ENCODE data around the gene CHID1. TPM values are rescaled to one million over a fixed set of nuclear protein-coding genes. Genes with fewer than 3 reads are reported as not detected.

Gene CHID1
- total RNA-seq, 2 donors from 2014 or later, result 64.8 to 115 TPM

GRCh38 chr11:926341-926916, 15.8 kb upstream of the CHID1 start:
- H3K27me3 Mint-ChIP-seq, result no peaks in the 10 kb centered on the region
- DNase-seq (ENCODE audit: low spot score), result no peak
- peak overlapping the region; percentile 89 for H3K4me3 Mint-ChIP-seq
- H3K36me3 Mint-ChIP-seq, result no peaks in the 10 kb centered on the region
- ATAC-seq, result no peak
- peak overlapping the region; percentile 74 to 75 for H3K27ac Mint-ChIP-seq
- peaks cover 26 to 30% of the 10 kb centered on the region in 2 donors for H3K4me1 Mint-ChIP-seq (ENCODE audit: low read depth in 2 of 2)
- H3K9me3 Mint-ChIP-seq, result no peaks in the 10 kb centered on the region

GRCh38 chr11:925496-926301, 15.1 kb upstream of the CHID1 start, which contains the start of gene AP2A2:
AP2A2 (plus strand) TSS chr11:925870; CDS start chr11:926022, 152 bp downstream.
- Mint-ChIP-seq H3K27ac (peak within 1 kb of the TSS; percentile 74 to 75), H3K4me3 (peak within 1 kb of the TSS; percentile 89), H3K36me3 (no peaks in the 10 kb centered on the region), H3K9me3 (no peaks in the 10 kb centered on the region), H3K27me3 (no peaks in the 10 kb centered on the region), H3K4me1 (ENCODE audit: low read depth in 2 of 2) (peaks cover 19 to 22% of the 10 kb centered on the region in 2 donors)
- peak; percentile 88 to 92 for ATAC-seq
- DNase-seq (ENCODE audit: low spot score), result peak; percentile 96

- H3K9me3 Mint-ChIP-seq, result no peaks in the 10 kb centered on the region
- no peak overlapping the region for H3K27ac Mint-ChIP-seq
- DNase-seq (ENCODE audit: low spot score) (no peak), ATAC-seq (no peak)
- H3K36me3 Mint-ChIP-seq, result no peaks in the 10 kb centered on the region
- peaks cover 18 to 21% of the 10 kb centered on the region in 2 donors for H3K4me1 Mint-ChIP-seq (ENCODE audit: low read depth in 2 of 2)
- H3K4me3 Mint-ChIP-seq, result no peak overlapping the region
- no peaks in the 10 kb centered on the region for H3K27me3 Mint-ChIP-seq
Measured at GRCh38 chr11:925158-925495, 14.5 kb upstream of the CHID1 start.

GRCh38 chr11:924406-925157, 14.0 kb upstream of the CHID1 start:
- DNase-seq (ENCODE audit: low spot score), result no peak
- H3K4me3 Mint-ChIP-seq, result no peak overlapping the region
- no peaks in the 10 kb centered on the region for H3K27me3 Mint-ChIP-seq

GRCh38 chr11:923691-924405, 13.2 kb upstream of the CHID1 start:
- Mint-ChIP-seq H3K4me3 (no peak overlapping the region), H3K27ac (no peak overlapping the region)
- DNase-seq (ENCODE audit: low spot score), result no peak

More at GRCh38 chr11:924406-925157, 14.0 kb upstream of the CHID1 start:
- Mint-ChIP-seq H3K9me3 (no peaks in the 10 kb centered on the region), H3K27ac (no peak overlapping the region), H3K4me1 (ENCODE audit: low read depth in 2 of 2) (peaks cover 18 to 21% of the 10 kb centered on the region in 2 donors), H3K36me3 (no peaks in the 10 kb centered on the region)
- no peak for ATAC-seq

GRCh38 chr11:921921-922678, 11.5 kb upstream of the CHID1 start:
- Mint-ChIP-seq H3K4me3 (no peak overlapping the region), H3K9me3 (no peaks in the 10 kb centered on the region), H3K36me3 (no peaks in the 10 kb centered on the region), H3K27me3 (no peaks in the 10 kb centered on the region), H3K4me1 (ENCODE audit: low read depth in 2 of 2) (peaks cover 8% of the 10 kb centered on the region in 2 donors), H3K27ac (no peak overlapping the region)
- no peak for DNase-seq (ENCODE audit: low spot score)
- no peak for ATAC-seq

More at GRCh38 chr11:923691-924405, 13.2 kb upstream of the CHID1 start:
- Mint-ChIP-seq H3K27me3 (no peaks in the 10 kb centered on the region), H3K9me3 (no peaks in the 10 kb centered on the region), H3K4me1 (ENCODE audit: low read depth in 2 of 2) (peaks cover 17 to 20% of the 10 kb centered on the region in 2 donors), H3K36me3 (no peaks in the 10 kb centered on the region)
- ATAC-seq, result no peak

- ATAC-seq (no peak), DNase-seq (ENCODE audit: low spot score) (no peak)
- Mint-ChIP-seq H3K4me3 (no peak overlapping the region), H3K27ac (no peak overlapping the region), H3K4me1 (ENCODE audit: low read depth in 2 of 2) (no peaks in the 10 kb centered on the region), H3K27me3 (no peaks in the 10 kb centered on the region), H3K9me3 (no peaks in the 10 kb centered on the region), H3K36me3 (no peaks in the 10 kb centered on the region)
Measured at GRCh38 chr11:917426-917825, 6.8 kb upstream of the CHID1 start.

- peaks cover 6 to 8% of the 10 kb centered on the region in 2 donors for H3K4me1 Mint-ChIP-seq (ENCODE audit: low read depth in 2 of 2)
- H3K36me3 Mint-ChIP-seq, result no peaks in the 10 kb centered on the region
- no peak overlapping the region for H3K4me3 Mint-ChIP-seq
- no peaks in the 10 kb centered on the region for H3K27me3 Mint-ChIP-seq
- ATAC-seq, result no peak
- H3K27ac Mint-ChIP-seq, result no peak overlapping the region
- DNase-seq (ENCODE audit: low spot score), result no peak
- H3K9me3 Mint-ChIP-seq, result no peaks in the 10 kb centered on the region
Measured at GRCh38 chr11:914747-915501, 4.3 kb upstream of the CHID1 start.

- H3K9me3 Mint-ChIP-seq, result no peaks in the 10 kb centered on the region
- no peak for DNase-seq (ENCODE audit: low spot score)
- H3K27me3 Mint-ChIP-seq, result no peaks in the 10 kb centered on the region
- peaks cover 8 to 9% of the 10 kb centered on the region in 2 donors for H3K4me1 Mint-ChIP-seq (ENCODE audit: low read depth in 2 of 2)
- ATAC-seq, result no peak
- H3K4me3 Mint-ChIP-seq, result no peak overlapping the region
- H3K36me3 Mint-ChIP-seq, result no peaks in the 10 kb centered on the region
- no peak overlapping the region for H3K27ac Mint-ChIP-seq
Measured at GRCh38 chr11:914204-914603, 3.6 kb upstream of the CHID1 start.

- no peak for ATAC-seq
- peaks cover 12 to 13% of the 10 kb centered on the region in 2 donors for H3K4me1 Mint-ChIP-seq (ENCODE audit: low read depth in 2 of 2)
- DNase-seq (ENCODE audit: low spot score), result no peak
- no peaks in the 10 kb centered on the region for H3K9me3 Mint-ChIP-seq
- H3K27me3 Mint-ChIP-seq, result no peaks in the 10 kb centered on the region
- no peak overlapping the region for H3K4me3 Mint-ChIP-seq
- no peak overlapping the region for H3K27ac Mint-ChIP-seq
- H3K36me3 Mint-ChIP-seq, result no peaks in the 10 kb centered on the region
Measured at GRCh38 chr11:913043-913442, 2.4 kb upstream of the CHID1 start.

GRCh38 chr11:912266-912665, 1.7 kb upstream of the CHID1 start:
- Mint-ChIP-seq H3K27me3 (no peaks in the 10 kb centered on the region), H3K27ac (no peak overlapping the region), H3K9me3 (no peaks in the 10 kb centered on the region), H3K36me3 (no peaks in the 10 kb centered on the region), H3K4me3 (no peak overlapping the region), H3K4me1 (ENCODE audit: low read depth in 2 of 2) (peaks cover 12 to 13% of the 10 kb centered on the region in 2 donors)
- ATAC-seq (no peak), DNase-seq (ENCODE audit: low spot score) (no peak)

- peak overlapping the region; percentile 74 to 92 for H3K27ac Mint-ChIP-seq
- peaks cover 12 to 13% of the 10 kb centered on the region in 2 donors for H3K4me1 Mint-ChIP-seq (ENCODE audit: low read depth in 2 of 2)
- H3K36me3 Mint-ChIP-seq, result no peaks in the 10 kb centered on the region
- no peaks in the 10 kb centered on the region for H3K9me3 Mint-ChIP-seq
- DNase-seq (ENCODE audit: low spot score) (no peak), ATAC-seq (no peak)
- H3K4me3 Mint-ChIP-seq, result peak overlapping the region; percentile 96
- H3K27me3 Mint-ChIP-seq, result no peaks in the 10 kb centered on the region
Measured at GRCh38 chr11:911890-912219, 1.2 kb upstream of the CHID1 start.
